HG03520 (cell line): ENCODE data around the gene TNNI2.
"Not testable (repeated sequence)": the region's sequence is repeated elsewhere in the genome, so short reads cannot be mapped to it uniquely, and the experiment has no call there.

Experiments
- ATAC-seq: cut with Tn5 transposase; IDR thresholded peaks from one replicate; pipeline ENCODE4 v1.9.1; 2021; ENCODE audit warnings: mild to moderate bottlenecking, moderate library complexity; ENCODE audit not compliant: unreplicated experiment

The TNNI2 gene

DNA sequence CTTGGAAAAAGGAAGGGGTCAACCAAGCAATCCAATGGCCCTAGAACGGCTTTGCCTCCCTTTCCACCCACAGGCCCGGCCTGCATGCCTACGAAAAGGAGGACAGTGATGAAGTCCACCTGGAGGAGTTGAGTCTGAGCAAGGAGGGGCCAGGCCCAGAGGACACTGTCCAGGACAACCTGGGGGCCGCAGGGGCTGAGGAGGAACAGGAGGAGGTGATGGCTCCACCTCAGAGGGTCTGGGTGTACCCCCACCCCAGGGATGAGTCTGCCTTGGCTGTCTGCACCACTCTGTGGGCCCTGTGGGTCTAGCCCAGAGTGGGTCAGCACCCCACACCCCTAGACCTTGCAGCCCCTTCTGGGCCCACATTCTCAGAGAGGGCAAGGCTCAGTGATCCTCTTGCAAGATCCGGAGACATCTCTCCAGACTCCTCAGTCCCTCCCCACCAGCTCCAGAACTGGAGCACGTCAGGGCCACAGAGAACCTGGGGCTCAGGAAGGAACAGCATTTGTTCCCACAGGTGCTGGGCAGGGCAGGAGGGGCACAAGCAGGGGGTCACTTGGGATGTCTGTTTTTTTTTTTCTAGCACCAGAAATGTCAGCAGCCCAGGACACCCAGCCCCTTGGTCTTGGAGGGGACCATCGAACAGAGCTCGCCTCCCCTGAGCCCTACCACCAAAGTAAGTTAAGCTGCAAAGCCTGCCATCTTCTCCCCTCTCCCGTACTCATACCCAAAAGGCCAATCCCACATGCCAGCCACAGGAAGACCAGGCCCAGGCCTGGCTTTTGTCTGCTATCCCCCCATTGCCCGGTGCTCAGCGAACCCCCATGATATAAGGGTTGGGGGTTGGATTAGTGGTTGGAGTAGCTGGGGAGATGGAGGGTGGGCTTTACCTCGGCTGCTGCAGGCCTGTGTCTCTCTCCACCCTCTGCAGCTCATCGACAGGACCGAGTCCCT is 44.8 kb downstream of the TNNI2 start:
- ATAC-seq, result no peak

DNA sequence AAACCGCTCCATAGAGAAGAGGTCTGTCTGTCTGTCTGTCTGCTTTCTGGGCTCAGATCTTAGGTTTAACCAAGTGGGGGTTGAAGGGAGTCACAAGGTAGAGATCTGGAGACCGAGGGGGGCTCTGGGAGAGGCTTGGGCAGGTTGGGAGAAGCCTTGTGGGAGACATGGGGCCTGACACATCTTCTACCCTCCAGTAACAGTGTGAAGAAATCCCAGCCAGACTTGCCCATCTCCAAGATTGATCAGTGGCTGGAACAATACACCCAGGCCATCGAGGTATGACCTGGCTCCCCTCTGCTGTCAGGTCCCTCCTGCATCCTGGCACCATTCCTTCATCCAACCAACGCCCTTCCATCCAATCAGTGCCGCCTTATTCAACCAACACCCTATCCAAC is 45.5 kb downstream of the TNNI2 start:
- ATAC-seq, result no peak

DNA sequence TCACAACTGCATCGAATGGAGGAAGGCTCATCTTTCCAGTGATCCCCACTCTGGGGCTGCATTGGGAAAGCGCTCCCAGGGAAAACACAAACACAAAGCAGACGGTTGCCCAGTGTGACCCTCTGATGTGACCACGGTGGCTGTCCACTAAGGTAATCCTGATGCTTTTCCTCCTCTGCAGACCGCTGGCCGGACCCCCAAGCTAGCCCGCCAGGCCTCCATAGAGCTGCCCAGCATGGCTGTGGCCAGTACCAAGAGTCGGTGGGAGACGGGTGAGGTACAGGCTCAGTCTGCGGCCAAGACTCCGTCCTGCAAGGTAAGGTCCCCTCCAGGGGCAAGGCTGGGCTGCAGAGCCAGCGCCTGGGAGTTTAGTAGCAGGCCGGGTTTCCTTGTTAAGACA is 47.8 kb downstream of the TNNI2 start:
- not testable (repeated sequence) for ATAC-seq

DNA sequence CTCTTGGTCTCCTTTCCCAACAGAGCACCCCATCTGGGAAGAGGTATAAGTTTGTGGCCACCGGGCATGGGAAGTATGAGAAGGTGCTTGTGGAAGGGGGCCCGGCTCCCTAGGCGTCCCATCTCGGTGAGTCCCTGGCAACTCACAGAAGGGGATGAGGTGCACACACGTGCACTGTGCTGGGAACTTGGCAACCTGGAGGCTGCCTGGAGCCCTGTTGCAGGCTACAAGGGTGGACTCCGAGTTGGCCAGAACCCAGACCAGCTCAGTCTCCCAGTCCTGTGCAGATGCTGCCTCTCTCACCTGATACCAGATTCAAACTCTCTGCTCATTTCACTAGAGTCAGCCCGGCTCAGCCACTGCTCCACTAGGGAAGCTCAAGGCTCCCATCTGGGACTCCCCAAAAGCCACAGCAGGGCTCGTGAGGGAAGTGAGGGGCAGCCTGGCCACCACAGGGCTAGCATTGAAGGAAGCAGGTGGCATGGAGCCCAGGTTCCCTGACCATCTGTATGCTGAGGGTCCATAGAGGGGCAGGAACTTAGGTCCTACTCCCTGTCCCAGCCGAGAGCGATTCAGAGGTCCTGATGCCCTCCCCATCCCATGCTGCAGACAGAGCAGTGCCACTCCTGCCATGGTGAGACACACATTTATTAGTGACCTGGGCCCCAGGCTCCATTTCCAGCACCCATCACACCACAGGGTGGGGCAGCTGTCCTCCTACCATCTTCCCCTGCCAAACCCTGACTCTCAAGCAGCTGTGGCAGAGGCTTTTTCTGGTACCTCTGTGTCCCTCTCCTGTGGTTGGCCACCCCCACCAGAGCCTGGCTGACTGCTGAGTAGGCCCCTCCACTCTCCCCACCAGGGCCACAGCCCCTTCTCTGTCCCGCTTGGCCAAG is 48.9 kb downstream of the TNNI2 start:
- no peak for ATAC-seq

DNA sequence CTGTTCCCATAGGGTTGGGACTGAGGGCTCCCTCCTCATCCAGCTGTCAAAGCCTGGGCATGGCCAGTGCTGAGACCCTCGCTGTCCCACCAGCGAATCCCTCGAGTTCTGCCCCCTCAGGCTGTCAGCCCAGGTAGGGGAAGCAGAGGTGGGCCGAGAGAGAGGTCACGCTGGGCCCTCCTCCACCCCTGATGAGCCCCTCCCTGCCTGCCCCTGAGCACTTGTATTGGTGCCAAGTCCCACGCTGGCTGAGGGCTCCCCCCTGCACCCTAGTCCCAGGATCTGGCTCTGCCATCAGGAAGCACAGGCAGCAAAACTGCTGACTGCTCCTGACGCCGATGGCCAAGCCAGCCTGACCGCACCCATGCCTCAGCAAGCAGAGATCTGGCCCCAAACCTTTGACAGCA is 49.6 kb downstream of the TNNI2 start:
- ATAC-seq, result no peak

DNA sequence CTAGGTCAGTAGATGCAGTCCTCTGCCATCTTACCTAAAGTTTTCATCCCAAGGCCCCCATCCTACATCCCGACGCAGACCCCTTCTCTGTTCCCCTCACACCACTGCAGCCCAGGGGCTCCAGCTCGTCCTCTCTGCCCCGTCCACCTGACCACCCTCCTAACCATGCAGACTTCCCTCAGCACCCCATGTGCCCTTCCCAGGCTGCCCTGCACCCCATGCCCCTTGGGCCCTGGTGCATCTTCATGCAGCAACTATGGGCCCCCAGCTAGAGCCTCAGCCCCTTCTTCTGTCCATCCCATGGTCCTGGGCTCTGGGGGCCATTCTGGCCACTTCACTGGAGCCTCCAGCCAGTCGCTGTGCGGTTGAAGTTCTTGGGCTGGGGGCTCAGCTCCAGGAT is 50.0 kb downstream of the TNNI2 start:
- ATAC-seq, result no peak

DNA sequence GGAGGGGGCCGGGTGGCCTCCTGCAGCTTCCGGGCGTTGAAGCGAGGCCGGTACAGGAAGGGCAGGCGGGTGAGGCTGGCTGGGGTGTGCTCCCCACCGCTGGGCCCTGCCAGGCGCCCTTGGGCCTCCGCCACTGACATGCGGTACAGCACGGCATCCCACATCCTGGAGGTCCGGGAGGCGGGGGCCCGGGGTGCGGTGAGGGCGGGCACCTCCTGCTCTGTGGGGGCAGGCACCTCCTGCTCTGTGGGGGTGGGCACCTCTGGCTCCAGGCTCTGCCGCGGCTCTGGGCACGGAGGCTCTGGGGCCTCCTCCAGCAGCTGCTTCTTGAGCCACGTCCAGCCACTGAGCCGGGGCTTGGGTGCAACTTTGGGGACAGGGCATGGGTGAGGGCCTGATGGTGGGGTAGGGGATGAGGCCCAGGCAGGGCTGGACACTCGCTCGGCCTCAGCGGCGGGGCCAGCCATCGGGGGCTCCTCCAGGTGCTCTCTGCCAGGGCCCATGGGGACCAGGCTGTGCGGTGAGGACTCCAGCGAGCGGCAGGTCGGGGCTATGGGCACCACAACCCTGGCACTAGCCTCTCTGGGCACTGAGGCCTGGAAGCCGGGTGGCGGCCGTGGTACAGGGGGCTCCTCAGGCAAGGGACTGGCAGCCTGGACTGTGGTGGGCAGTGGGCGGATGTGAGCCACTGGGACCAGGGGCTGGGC is 50.6 kb downstream of the TNNI2 start:
- no peak for ATAC-seq

DNA sequence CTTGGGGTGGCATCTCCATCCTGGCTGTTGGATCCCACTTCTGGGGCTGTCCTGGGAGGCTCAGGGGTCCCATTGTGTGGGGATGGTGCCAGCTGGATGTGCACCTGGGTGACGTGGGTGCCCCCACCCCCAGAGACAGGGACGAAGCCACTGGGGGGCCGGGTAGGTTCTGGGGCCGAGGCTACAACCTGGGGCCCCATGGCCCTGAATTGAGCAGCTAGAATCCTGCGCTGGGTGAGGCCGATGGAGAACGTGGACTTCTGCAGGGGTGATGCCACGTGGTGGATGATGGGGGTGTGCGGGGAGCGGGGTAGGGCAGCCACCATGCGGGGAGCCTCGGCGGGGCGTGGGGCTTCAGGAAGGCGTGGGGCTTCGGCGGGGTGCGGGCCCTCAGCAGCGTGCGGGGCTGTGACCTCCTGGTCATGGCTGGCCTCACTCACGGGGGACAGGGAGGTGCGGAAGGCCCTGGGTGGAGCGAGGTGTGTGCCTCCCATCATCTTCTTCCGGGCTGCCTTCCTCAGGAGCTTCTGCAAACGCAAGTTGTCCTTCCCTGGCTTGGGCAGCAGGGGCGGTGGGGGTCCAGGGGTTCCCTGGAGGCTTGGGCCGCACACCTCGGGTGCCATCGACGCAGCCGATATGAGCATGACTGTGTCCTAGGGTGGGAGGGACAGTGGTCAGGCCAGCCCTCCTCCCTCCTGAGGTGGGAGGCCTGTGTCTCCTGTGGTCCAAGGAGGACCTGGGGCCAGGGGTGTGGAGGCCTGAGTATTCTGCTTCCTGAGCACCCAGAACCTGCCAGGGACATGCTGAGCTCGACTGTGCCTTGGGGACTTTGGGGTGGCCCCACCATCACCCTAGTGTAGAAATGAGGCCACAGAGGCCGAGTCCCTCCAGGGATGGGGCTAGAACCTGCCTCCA is 51.4 kb downstream of the TNNI2 start:
- no peak for ATAC-seq
